HepG2 (cell line): ENCODE results near the gene MTX1. TPM values are rescaled to one million over a fixed set of nuclear protein-coding genes. Genes with fewer than 3 reads are reported as not detected.

Experiments
- ZNF703 ChIP-seq: sonication (generic); formaldehyde crosslinking; IDR thresholded peaks from 2 replicates; pipeline ENCODE4 v1.5.1; 2020; ENCODE audit warnings: missing genetic modification reagents, mild to moderate bottlenecking, moderate library complexity, borderline replicate concordance
- ZNF761 ChIP-seq: sonication (generic); formaldehyde crosslinking; conservative IDR thresholded peaks from 2 replicates; pipeline ENCODE4 v1.4.0; 2020; ENCODE audit warnings: mild to moderate bottlenecking, missing genetic modification reagents
- polyA plus RNA-seq, 8 experiments: library from polyadenylated mRNA; depleted of rRNA in 3 of 8; stranded (reverse) in 7 of 8; unstranded in 1 of 8; fragments of >200 nt; fragmentation: Illumina TruSeq in 4 of 8; extraction: Trizol in 4 of 8; gene quantifications; 2 replicates each; pipeline versions ENCODE4 v1.2.1 to v1.2.3, GENCODE V29; 2011 to 2016; ENCODE audit warnings: low read depth in 4 of 8, missing spikeins in 1 of 8, mixed read lengths in 1 of 8; ENCODE audit not compliant: insufficient read depth in 1 of 8
- total RNA-seq, 5 experiments: library from RNA; depleted of rRNA; stranded (reverse); fragments of >200 nt; fragmentation: Illumina TruSeq; extraction: Trizol; gene quantifications; 2 replicates each; pipeline ENCODE4 v1.2.3, GENCODE V29; 2016; ENCODE audit warnings: low read depth in 1 of 5
- TF ChIP-seq, protein P1 (sequence below): sonication (generic); formaldehyde crosslinking; IDR thresholded peaks from 2 replicates; pipeline ENCODE4 v1.4.0; 2020; ENCODE audit warnings: missing genetic modification reagents, borderline replicate concordance
- TF ChIP-seq, protein P2 (sequence below): sonication (generic); formaldehyde crosslinking; IDR thresholded peaks from 2 replicates; pipeline ENCODE4 v1.5.1; 2020; ENCODE audit warnings: missing genetic modification reagents, mild to moderate bottlenecking, borderline replicate concordance
- TF ChIP-seq, protein P3 (sequence below): sonication (generic); formaldehyde crosslinking; IDR thresholded peaks from 2 replicates; pipeline ENCODE4 v1.5.1; 2020; ENCODE audit warnings: missing genetic modification reagents, mild to moderate bottlenecking, borderline replicate concordance

The MTX1 gene
- total and polyA plus RNA-seq, 2 of the 13 experiments (the other 11 are each of a cell fraction or from before 2014, with no cell fraction given), result 64.5 to 72.6 TPM

DNA sequence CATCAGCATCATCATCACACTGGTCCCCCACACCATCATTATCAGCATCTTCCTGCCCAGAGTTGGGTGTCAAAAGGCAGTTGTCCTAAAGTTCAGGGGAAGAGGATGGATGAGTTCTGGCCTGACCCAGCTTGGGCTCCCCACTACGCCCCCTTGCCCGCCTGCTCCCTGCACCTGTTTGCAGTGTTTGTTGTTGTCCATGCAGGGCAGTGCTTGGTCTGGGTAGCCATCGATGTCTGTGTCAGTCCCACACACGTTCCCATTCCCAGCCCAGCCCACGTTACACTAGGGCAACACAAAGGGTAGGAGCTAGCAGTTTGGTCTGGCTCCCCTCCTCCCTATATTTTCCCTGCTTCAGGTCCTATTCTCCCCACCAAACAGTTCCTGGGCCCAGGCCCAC, 7.6 kb upstream of the MTX1 start (continued):
- TF ChIP-seq, protein P1, sequence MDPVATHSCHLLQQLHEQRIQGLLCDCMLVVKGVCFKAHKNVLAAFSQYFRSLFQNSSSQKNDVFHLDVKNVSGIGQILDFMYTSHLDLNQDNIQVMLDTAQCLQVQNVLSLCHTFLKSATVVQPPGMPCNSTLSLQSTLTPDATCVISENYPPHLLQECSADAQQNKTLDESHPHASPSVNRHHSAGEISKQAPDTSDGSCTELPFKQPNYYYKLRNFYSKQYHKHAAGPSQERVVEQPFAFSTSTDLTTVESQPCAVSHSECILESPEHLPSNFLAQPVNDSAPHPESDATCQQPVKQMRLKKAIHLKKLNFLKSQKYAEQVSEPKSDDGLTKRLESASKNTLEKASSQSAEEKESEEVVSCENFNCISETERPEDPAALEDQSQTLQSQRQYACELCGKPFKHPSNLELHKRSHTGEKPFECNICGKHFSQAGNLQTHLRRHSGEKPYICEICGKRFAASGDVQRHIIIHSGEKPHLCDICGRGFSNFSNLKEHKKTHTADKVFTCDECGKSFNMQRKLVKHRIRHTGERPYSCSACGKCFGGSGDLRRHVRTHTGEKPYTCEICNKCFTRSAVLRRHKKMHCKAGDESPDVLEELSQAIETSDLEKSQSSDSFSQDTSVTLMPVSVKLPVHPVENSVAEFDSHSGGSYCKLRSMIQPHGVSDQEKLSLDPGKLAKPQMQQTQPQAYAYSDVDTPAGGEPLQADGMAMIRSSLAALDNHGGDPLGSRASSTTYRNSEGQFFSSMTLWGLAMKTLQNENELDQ, result no peak
- TF ChIP-seq, protein P2, sequence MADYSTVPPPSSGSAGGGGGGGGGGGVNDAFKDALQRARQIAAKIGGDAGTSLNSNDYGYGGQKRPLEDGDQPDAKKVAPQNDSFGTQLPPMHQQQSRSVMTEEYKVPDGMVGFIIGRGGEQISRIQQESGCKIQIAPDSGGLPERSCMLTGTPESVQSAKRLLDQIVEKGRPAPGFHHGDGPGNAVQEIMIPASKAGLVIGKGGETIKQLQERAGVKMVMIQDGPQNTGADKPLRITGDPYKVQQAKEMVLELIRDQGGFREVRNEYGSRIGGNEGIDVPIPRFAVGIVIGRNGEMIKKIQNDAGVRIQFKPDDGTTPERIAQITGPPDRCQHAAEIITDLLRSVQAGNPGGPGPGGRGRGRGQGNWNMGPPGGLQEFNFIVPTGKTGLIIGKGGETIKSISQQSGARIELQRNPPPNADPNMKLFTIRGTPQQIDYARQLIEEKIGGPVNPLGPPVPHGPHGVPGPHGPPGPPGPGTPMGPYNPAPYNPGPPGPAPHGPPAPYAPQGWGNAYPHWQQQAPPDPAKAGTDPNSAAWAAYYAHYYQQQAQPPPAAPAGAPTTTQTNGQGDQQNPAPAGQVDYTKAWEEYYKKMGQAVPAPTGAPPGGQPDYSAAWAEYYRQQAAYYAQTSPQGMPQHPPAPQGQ (CRISPR knock-in tag), result no peak
- TF ChIP-seq ZNF703 (CRISPR knock-in tag) (no peak), ZNF761 (CRISPR knock-in tag) (no peak)
- TF ChIP-seq, protein P3, sequence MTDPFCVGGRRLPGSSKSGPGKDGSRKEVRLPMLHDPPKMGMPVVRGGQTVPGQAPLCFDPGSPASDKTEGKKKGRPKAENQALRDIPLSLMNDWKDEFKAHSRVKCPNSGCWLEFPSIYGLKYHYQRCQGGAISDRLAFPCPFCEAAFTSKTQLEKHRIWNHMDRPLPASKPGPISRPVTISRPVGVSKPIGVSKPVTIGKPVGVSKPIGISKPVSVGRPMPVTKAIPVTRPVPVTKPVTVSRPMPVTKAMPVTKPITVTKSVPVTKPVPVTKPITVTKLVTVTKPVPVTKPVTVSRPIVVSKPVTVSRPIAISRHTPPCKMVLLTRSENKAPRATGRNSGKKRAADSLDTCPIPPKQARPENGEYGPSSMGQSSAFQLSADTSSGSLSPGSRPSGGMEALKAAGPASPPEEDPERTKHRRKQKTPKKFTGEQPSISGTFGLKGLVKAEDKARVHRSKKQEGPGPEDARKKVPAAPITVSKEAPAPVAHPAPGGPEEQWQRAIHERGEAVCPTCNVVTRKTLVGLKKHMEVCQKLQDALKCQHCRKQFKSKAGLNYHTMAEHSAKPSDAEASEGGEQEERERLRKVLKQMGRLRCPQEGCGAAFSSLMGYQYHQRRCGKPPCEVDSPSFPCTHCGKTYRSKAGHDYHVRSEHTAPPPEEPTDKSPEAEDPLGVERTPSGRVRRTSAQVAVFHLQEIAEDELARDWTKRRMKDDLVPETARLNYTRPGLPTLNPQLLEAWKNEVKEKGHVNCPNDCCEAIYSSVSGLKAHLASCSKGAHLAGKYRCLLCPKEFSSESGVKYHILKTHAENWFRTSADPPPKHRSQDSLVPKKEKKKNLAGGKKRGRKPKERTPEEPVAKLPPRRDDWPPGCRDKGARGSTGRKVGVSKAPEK (CRISPR knock-in tag), result no peak
